ENCODE results near the gene ZNF414.

Gene ZNF414

DNA sequence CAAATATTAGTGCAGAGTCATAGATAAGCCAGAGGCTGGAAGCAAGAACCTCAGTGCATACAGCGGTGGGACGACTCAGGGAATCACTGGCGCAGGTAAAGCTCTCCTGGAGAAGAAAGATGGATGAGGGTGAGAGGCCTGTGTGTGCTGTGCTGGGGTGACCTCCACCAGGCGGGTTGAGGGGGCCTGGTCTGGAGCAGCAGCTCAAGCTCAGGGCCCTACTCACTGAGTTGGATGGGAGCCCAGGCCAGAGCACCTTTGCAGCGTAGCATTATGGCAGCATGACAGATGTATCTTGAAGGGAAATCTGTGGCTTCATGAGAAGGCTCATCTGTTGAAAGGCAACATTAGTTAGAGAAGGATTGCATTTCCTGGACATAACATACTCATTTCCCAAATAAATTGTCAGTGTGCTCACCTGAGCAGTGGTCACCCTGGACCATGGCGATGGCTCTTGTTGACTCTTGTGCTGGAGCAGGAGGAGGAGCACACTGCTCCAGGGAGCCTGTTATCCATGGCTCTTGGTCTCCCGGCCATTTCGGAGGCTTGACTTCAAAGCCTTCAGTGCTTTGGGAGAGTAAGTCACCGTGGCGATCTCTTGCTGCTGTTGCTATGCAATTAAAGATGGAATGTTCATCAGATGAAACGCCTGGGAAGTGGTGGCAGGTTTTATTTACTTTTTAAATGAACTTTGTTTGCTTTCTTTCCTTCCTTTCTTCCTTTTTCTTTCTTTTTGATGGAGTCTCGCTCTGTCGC, 44.2 kb downstream of the ZNF414 start:
- H3K4me3 ChIP-seq (ENCODE audit: low read length), result no peak overlapping the region
- TF ChIP-seq, protein P1, sequence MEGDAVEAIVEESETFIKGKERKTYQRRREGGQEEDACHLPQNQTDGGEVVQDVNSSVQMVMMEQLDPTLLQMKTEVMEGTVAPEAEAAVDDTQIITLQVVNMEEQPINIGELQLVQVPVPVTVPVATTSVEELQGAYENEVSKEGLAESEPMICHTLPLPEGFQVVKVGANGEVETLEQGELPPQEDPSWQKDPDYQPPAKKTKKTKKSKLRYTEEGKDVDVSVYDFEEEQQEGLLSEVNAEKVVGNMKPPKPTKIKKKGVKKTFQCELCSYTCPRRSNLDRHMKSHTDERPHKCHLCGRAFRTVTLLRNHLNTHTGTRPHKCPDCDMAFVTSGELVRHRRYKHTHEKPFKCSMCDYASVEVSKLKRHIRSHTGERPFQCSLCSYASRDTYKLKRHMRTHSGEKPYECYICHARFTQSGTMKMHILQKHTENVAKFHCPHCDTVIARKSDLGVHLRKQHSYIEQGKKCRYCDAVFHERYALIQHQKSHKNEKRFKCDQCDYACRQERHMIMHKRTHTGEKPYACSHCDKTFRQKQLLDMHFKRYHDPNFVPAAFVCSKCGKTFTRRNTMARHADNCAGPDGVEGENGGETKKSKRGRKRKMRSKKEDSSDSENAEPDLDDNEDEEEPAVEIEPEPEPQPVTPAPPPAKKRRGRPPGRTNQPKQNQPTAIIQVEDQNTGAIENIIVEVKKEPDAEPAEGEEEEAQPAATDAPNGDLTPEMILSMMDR (IDR thresholded peaks at IDR 0.05; ENCODE audit: insufficient read depth, low read depth, low read length, missing control alignments), result no peak
- no peak for DNase-seq (ENCODE audit: low read depth)

DNA sequence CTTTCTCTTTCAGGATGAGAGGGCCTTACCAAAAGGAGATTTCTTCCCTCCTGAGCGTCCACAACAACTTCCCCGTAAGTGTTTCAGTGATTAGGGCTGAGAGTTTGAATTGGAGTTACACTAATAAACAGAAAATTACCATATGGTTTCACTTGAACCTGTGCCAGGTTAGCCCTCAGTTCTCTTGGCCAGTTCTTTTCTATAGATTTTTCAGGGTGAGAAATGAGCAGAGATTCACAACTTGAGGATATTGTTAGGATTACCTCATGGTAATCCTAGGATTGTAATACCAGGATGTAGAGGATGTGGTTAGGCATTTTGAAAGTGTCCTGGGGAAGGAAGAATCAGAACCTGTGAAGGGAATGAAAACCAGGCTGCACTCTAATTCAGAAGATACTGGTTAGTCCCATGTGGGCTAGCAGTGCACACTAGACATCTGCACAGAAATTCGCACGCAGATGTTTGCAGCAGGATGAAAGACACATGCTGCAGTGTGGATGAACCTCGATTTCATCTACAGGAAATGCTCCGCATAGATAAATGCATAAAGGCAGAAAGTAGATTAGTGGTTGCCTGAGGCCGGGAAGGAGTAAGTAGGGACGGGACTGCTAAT, 45.1 kb downstream of the ZNF414 start:
- TF ChIP-seq, protein P1 (IDR thresholded peaks at IDR 0.05; ENCODE audit: insufficient read depth, low read depth, low read length, missing control alignments), result no peak

DNA sequence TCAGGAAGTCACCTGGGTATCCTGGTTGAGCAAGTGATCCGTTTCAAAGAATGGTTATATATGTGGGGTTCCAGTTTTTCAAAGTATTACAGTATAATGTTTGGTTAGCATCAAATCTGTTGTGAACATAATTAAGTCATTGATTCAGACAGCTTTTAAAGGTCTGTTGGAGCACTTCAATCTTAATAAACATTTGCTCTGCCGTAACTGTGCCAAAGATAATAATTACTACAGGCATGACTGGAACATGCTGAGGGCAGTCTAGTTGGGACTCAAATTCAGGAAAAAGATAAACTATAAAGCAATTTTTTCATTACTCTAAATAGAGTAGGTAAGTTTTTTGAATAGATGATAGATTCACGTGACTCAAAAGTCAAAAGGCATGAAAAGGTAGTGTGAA, 45.8 kb downstream of the ZNF414 start:
- H3K4me3 ChIP-seq (ENCODE audit: low read length), result no peak overlapping the region
- no peak for DNase-seq (ENCODE audit: low read depth)
- TF ChIP-seq, protein P1 (IDR thresholded peaks at IDR 0.05; ENCODE audit: insufficient read depth, low read depth, low read length, missing control alignments), result no peak

More for the DNA sequence above, 45.1 kb downstream of the ZNF414 start:
- no peak overlapping the region for H3K4me3 ChIP-seq (ENCODE audit: low read length)
- no peak for DNase-seq (ENCODE audit: low read depth)

DNA sequence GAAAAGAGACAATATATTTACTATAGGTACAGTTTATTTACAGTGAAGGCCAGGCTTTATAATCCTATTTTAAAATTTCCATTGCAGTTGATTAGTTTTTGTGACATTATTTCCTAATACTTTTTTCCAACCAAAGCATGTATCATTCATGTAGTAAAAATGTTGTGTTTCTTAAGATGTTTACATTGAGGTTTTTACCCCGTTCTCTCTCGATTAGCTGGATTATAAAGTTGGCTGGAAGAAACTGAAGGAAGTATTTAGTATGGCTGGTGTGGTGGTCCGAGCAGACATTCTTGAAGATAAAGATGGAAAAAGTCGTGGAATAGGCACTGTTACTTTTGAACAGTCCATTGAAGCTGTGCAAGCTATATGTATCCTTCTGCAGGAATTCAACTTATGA, 47.9 kb downstream of the ZNF414 start:
- TF ChIP-seq, protein P1 (IDR thresholded peaks at IDR 0.05; ENCODE audit: insufficient read depth, low read depth, low read length, missing control alignments), result no peak
- H3K4me3 ChIP-seq (ENCODE audit: low read length), result no peak overlapping the region
- no peak for DNase-seq (ENCODE audit: low read depth)

DNA sequence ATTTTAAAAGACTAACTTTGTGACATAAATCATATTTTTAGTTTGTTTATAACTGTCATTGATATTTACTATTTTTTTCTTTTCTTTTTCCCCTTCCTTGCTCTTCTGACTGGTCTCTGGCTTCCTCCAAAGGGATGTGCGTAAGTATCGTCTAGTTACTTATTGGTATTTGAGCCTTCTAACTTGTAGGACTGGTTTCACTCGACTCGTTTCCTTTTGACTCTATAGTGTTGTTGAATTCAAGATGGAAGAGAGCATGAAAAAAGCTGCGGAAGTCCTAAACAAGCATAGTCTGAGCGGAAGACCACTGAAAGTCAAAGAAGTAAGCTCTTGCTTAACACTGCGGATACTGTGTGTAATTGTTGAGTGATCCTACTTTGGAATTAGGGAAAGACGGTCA, 50.6 kb downstream of the ZNF414 start:
- DNase-seq (ENCODE audit: low read depth), result no peak
- TF ChIP-seq, protein P1 (IDR thresholded peaks at IDR 0.05; ENCODE audit: insufficient read depth, low read depth, low read length, missing control alignments), result no peak
- no peak overlapping the region for H3K4me3 ChIP-seq (ENCODE audit: low read length)

DNA sequence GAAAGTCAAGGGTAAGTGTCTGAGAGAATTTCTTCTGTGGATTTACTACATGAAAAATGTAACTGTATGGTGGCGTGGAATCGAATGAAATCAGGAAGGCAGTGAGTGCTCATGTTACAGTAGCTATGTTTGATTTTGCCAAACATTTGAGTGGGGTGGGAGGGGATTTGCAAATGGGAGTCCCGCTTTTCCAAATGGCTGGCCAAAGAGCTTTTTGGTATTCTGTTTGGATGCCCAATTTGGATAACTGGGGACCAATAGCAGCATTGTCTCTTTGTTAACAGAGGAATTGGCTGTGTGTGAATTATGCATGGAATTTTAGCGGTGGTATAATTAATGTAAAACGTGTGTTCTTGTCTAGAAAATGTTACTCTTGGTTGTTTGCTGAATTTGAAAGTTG, 51.4 kb downstream of the ZNF414 start:
- no peak overlapping the region for H3K4me3 ChIP-seq (ENCODE audit: low read length)
- TF ChIP-seq, protein P1 (IDR thresholded peaks at IDR 0.05; ENCODE audit: insufficient read depth, low read depth, low read length, missing control alignments), result no peak
- no peak for DNase-seq (ENCODE audit: low read depth)
